AG04450 (cell line): ENCODE measurements around the gene PCDHB13. TPM values are rescaled to one million over a fixed set of nuclear protein-coding genes. Genes with fewer than 3 reads are reported as not detected.
"Not testable (repeated sequence)": the region's sequence is repeated elsewhere in the genome, so short reads cannot be mapped to it uniquely, and the experiment has no call there.

Source experiments
- CTCF ChIA-PET: fragments of 300-600, 350-600 bp; formaldehyde crosslinking; extraction: SDS; loops from one replicate; lab custom pipeline; 2022; ENCODE audit warnings: antibody characterized with exemption, inconsistent platforms; lab: Charles Lee
- POLR2A ChIA-PET: fragments of 350-600 bp; formaldehyde crosslinking; extraction: SDS; loops from one replicate; lab custom pipeline; 2021; ENCODE audit warnings: antibody characterized with exemption, inconsistent platforms; lab: Yijun Ruan, JAX
- DNase-seq: peaks from one replicate; pipeline ENCODE4 v3.0.0-alpha.2; 2011; ENCODE audit warnings: low read depth, low spot score
- H3K27ac ChIP-seq: one replicate; pipeline ENCODE4 v1.5.1; 2012; ENCODE audit warnings: low read depth, low read length, control low read depth
- H3K27me3 ChIP-seq: one replicate; pipeline ENCODE4 v1.6.0; 2012; ENCODE audit warnings: low read length; ENCODE audit not compliant: control insufficient read depth, insufficient read depth
- H3K4me3 ChIP-seq: 2 replicates; pipeline ENCODE4 v1.5.1; 2011; ENCODE audit warnings: mild to moderate bottlenecking, low read depth, low read length, control low read depth
- H3K9me3 ChIP-seq: 2 replicates; pipeline ENCODE4 v1.5.1; 2012; ENCODE audit warnings: low read length; ENCODE audit not compliant: control insufficient read depth, insufficient read depth
- CTCF ChIP-seq: IDR thresholded peaks from 2 replicates; pipeline ENCODE4 v1.5.1; 2011; ENCODE audit warnings: low read depth, low read length, control low read depth, inconsistent platforms
- polyA minus RNA-seq: library from RNA; depleted of rRNA, polyadenylated mRNA; stranded (reverse); fragments of >200 nt; gene quantifications from 2 replicates; pipeline ENCODE4 v1.2.3, GENCODE V29; 2011; rRNA and poly(A)+ RNA removed
- polyA plus RNA-seq: library from polyadenylated mRNA; depleted of rRNA; stranded (reverse); fragments of >200 nt; gene quantifications from 2 replicates; pipeline ENCODE4 v1.2.3, GENCODE V29; 2011; rRNA removed

Gene PCDHB13
- polyA plus RNA-seq (0.60 and 0.73 TPM in 2 replicates), polyA minus RNA-seq (0.78 and 0.83 TPM in 2 replicates)

DNA sequence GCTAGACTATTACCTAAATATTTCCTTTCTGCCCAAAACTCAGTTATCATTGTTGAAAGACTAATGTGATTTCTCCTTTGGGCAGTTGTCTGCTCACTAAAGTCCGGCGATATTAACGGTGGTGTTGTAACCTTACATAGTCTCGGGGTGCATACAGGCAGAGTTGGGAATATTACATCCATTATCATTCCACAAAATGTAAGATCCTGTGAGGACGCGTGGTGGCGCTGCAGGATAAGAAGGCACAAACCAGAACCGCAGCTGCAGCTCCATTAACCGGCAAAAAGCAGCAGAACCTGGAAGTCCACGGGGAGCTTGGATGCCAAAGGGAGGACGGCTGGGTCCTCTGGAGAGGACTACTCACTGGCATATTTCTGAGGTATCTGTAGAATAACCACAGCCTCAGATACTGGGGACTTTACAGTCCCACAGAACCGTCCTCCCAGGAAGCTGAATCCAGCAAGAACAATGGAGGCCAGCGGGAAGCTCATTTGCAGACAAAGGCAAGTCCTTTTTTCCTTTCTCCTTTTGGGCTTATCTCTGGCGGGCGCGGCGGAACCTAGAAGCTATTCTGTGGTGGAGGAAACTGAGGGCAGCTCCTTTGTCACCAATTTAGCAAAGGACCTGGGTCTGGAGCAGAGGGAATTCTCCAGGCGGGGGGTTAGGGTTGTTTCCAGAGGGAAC, at the start of gene PCDHB13:
Gene PCDHB13 (plus strand): TSS at position 264 of the 684 bp plus-strand sequence. CDS start 205 bp downstream, at position 469.
- H3K9me3 ChIP-seq = peaks cover 28% of the 10 kb centered on the region
- DNase-seq, H3K27me3 ChIP-seq, POLR2A ChIA-PET, H3K4me3 ChIP-seq, H3K27ac ChIP-seq: not testable (repeated sequence)
- CTCF ChIA-PET = interaction anchor here (0.8 kb wide), 1 partner anchor 354 kb away, joined by 3 read pairs; no protein-coding TSS in a partner anchor

- ChIA-PET CTCF (interaction anchor here (0.7 to 2.2 kb wide), 4 partner anchors 10 to 395 kb away, joined by 3 to 13 read pairs (median 6); partner anchors contain the start of genes PCDHB11 and PCDHB16), POLR2A (no interaction called here)
- Histone ChIP-seq H3K4me3 (no peak within 1 kb of the TSS; the same call in 1 of the 2 replicates), H3K27ac (no peak within 1 kb of the TSS), H3K27me3 (no peaks in the 10 kb centered on the region), H3K9me3 (peaks cover 16% of the 10 kb centered on the region)
- DNase-seq = no peak
- peak; percentile 37; the same call in 1 of the 2 replicates for TF ChIP-seq CTCF
Measured at GRCh38 chr5:141172381-141173204, 41.1 kb upstream of the PCDHB13 start, which contains the start of gene PCDHB7. Gene PCDHB7 (plus strand): TSS chr5:141172644. CDS start chr5:141172836, 192 bp downstream.

- H3K9me3 ChIP-seq = peaks cover 21% of the 10 kb centered on the region
- DNase-seq, POLR2A ChIA-PET, H3K4me3 ChIP-seq, H3K27me3 ChIP-seq, H3K27ac ChIP-seq, CTCF ChIA-PET: not testable (repeated sequence)
Measured at GRCh38 chr5:141174291-141175104, 39.2 kb upstream of the PCDHB13 start.

GRCh38 chr5:141175933-141176332, 37.8 kb upstream of the PCDHB13 start:
- ChIA-PET CTCF (no interaction called here), POLR2A (no interaction called here)
- H3K27me3 ChIP-seq = no peaks in the 10 kb centered on the region
- no peak overlapping the region for H3K4me3 ChIP-seq
- no peak for DNase-seq
- no peak for TF ChIP-seq CTCF
- no peak overlapping the region for H3K27ac ChIP-seq
- peaks cover 26% of the 10 kb centered on the region for H3K9me3 ChIP-seq

DNA sequence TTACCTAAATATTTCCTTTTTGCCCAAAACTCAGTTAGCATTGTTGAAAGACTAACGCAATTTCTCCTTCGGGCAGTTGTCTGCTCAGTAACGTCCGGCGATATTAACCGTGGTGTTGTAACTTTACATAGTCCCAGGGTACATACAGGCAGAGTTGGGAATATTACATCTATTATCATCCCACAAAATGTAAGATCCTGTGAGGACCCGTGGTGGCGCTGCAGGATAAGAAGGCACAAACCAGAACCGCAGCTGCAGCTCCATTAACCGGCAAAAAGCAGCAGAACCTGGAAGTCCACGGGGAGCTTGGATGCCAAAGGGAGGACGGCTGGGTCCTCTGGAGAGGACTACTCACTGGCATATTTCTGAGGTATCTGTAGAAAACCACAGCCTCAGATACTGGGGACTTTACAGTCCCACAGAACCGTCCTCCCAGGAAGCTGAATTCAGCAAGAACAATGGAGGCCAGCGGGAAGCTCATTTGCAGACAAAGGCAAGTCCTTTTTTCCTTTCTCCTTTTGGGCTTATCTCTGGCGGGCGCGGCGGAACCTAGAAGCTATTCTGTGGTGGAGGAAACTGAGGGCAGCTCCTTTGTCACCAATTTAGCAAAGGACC, 36.0 kb upstream of the PCDHB13 start, which contains the start of gene PCDHB8:
Gene PCDHB8 (plus strand): TSS at position 214 of the 615 bp plus-strand sequence. CDS start 245 bp downstream, at position 459.
- not testable (repeated sequence) for H3K4me3 ChIP-seq, H3K27ac ChIP-seq
- CTCF ChIA-PET = interaction anchor here (1.4 kb wide), 1 partner anchor 386 kb away, joined by 5 read pairs; no protein-coding TSS in a partner anchor

GRCh38 chr5:141179371-141179770, 34.3 kb upstream of the PCDHB13 start:
- H3K27me3 ChIP-seq, POLR2A ChIA-PET, DNase-seq, H3K4me3 ChIP-seq, H3K27ac ChIP-seq, CTCF ChIA-PET: not testable (repeated sequence)
- peaks cover 25% of the 10 kb centered on the region for H3K9me3 ChIP-seq

More for the DNA sequence above, 36.0 kb upstream of the PCDHB13 start, which contains the start of gene PCDHB8:
- DNase-seq, H3K27me3 ChIP-seq, POLR2A ChIA-PET: not testable (repeated sequence)
- H3K9me3 ChIP-seq = peaks cover 26% of the 10 kb centered on the region

- H3K27ac ChIP-seq, POLR2A ChIA-PET, DNase-seq, H3K27me3 ChIP-seq, H3K4me3 ChIP-seq, CTCF ChIA-PET: not testable (repeated sequence)
- H3K9me3 ChIP-seq = peaks cover 24% of the 10 kb centered on the region
Measured at GRCh38 chr5:141179876-141180275, 33.8 kb upstream of the PCDHB13 start.
